ENCODE results near the gene TGFBR2. TPM values are rescaled to one million over a fixed set of nuclear protein-coding genes. Genes with fewer than 3 reads are reported as not detected.

Gene TGFBR2
- total and polyA plus RNA-seq, 2 of the 13 experiments (the other 11 are each of a cell fraction or from before 2014, with no cell fraction given), result 82.2 to 187 TPM

DNA sequence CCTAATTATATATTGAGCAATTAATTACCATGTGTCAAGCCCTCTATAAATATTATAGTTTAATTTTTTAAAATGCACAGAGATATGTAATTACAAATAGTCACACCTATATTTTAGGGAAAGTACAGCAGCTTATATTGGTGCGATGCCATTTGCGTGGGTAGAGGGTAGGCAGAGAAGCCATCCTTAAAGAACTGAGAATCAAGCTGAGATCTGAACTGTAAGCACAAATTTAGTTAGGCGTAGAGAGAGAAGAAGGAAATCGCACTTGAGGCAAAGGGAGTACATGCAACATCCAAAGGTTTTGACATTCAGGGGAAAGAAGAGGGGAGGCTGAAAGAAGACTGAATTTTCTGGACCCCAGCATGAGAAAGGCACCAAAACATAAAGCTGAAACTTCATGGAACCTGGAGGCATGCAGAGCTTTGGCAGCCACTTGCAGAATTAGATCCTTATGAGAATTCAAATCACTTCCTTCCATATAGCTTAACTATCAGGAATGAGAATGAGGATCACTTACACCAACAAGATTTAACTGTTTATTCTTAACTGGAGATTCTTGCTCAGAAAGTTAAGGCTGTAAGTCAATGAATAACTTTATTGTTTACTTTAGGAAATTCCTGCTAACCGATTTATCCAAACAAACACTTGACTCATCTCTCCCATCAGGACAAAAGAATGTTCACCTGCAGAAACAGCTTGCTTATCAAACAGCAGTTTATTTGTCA, 114.3 kb downstream of the TGFBR2 start (continued):
- TF ChIP-seq ZNF569 (CRISPR knock-in tag; IDR thresholded peaks at IDR 0.05; ENCODE audit: borderline replicate concordance) (no peak), TAF1 (CRISPR knock-in tag; IDR thresholded peaks at IDR 0.05) (no peak), GABPB1 (CRISPR knock-in tag; IDR thresholded peaks at IDR 0.05) (no peak), ZKSCAN5 (CRISPR knock-in tag; IDR thresholded peaks at IDR 0.05) (no peak), ZNF530 (CRISPR knock-in tag; IDR thresholded peaks at IDR 0.05; ENCODE audit: low read depth) (no peak), PAX8 (CRISPR knock-in tag; IDR thresholded peaks at IDR 0.05; ENCODE audit: borderline replicate concordance) (no peak), ZNF660 (CRISPR knock-in tag; IDR thresholded peaks at IDR 0.05; ENCODE audit: borderline replicate concordance, low read depth) (no peak), ZNF296 (CRISPR knock-in tag; conservative IDR thresholded peaks at IDR 0.05) (no peak), HDAC1 (CRISPR knock-in tag; IDR thresholded peaks at IDR 0.05) (no peak), MTF1 (CRISPR knock-in tag; IDR thresholded peaks at IDR 0.05) (no peak), ZFP37 (CRISPR knock-in tag; IDR thresholded peaks at IDR 0.05; ENCODE audit: borderline replicate concordance) (no peak), ZNF552 (CRISPR knock-in tag; IDR thresholded peaks at IDR 0.05; ENCODE audit: borderline replicate concordance) (no peak), ZNF790 (CRISPR knock-in tag; IDR thresholded peaks at IDR 0.05; ENCODE audit: borderline replicate concordance) (no peak), JUND (CRISPR knock-in tag; IDR thresholded peaks at IDR 0.05) (peak; percentile 68; the same call in 1 of the 2 replicates), NFYC (CRISPR knock-in tag; IDR thresholded peaks at IDR 0.05) (no peak)
- TF ChIP-seq, protein P1, sequence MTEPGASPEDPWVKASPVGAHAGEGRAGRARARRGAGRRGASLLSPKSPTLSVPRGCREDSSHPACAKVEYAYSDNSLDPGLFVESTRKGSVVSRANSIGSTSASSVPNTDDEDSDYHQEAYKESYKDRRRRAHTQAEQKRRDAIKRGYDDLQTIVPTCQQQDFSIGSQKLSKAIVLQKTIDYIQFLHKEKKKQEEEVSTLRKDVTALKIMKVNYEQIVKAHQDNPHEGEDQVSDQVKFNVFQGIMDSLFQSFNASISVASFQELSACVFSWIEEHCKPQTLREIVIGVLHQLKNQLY (CRISPR knock-in tag; IDR thresholded peaks at IDR 0.05), result no peak
- TF ChIP-seq, protein P2, sequence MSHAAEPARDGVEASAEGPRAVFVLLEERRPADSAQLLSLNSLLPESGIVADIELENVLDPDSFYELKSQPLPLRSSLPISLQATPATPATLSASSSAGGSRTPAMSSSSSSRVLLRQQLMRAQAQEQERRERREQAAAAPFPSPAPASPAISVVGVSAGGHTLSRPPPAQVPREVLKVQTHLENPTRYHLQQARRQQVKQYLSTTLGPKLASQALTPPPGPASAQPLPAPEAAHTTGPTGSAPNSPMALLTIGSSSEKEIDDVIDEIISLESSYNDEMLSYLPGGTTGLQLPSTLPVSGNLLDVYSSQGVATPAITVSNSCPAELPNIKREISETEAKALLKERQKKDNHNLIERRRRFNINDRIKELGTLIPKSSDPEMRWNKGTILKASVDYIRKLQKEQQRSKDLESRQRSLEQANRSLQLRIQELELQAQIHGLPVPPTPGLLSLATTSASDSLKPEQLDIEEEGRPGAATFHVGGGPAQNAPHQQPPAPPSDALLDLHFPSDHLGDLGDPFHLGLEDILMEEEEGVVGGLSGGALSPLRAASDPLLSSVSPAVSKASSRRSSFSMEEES (CRISPR knock-in tag; IDR thresholded peaks at IDR 0.05), result no peak
- TF ChIP-seq, protein P3, sequence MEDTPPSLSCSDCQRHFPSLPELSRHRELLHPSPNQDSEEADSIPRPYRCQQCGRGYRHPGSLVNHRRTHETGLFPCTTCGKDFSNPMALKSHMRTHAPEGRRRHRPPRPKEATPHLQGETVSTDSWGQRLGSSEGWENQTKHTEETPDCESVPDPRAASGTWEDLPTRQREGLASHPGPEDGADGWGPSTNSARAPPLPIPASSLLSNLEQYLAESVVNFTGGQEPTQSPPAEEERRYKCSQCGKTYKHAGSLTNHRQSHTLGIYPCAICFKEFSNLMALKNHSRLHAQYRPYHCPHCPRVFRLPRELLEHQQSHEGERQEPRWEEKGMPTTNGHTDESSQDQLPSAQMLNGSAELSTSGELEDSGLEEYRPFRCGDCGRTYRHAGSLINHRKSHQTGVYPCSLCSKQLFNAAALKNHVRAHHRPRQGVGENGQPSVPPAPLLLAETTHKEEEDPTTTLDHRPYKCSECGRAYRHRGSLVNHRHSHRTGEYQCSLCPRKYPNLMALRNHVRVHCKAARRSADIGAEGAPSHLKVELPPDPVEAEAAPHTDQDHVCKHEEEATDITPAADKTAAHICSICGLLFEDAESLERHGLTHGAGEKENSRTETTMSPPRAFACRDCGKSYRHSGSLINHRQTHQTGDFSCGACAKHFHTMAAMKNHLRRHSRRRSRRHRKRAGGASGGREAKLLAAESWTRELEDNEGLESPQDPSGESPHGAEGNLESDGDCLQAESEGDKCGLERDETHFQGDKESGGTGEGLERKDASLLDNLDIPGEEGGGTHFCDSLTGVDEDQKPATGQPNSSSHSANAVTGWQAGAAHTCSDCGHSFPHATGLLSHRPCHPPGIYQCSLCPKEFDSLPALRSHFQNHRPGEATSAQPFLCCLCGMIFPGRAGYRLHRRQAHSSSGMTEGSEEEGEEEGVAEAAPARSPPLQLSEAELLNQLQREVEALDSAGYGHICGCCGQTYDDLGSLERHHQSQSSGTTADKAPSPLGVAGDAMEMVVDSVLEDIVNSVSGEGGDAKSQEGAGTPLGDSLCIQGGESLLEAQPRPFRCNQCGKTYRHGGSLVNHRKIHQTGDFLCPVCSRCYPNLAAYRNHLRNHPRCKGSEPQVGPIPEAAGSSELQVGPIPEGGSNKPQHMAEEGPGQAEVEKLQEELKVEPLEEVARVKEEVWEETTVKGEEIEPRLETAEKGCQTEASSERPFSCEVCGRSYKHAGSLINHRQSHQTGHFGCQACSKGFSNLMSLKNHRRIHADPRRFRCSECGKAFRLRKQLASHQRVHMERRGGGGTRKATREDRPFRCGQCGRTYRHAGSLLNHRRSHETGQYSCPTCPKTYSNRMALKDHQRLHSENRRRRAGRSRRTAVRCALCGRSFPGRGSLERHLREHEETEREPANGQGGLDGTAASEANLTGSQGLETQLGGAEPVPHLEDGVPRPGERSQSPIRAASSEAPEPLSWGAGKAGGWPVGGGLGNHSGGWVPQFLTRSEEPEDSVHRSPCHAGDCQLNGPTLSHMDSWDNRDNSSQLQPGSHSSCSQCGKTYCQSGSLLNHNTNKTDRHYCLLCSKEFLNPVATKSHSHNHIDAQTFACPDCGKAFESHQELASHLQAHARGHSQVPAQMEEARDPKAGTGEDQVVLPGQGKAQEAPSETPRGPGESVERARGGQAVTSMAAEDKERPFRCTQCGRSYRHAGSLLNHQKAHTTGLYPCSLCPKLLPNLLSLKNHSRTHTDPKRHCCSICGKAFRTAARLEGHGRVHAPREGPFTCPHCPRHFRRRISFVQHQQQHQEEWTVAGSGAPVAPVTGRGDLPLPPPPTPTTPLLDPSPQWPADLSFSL (CRISPR knock-in tag; IDR thresholded peaks at IDR 0.05), result no peak
- TF ChIP-seq, protein P4, sequence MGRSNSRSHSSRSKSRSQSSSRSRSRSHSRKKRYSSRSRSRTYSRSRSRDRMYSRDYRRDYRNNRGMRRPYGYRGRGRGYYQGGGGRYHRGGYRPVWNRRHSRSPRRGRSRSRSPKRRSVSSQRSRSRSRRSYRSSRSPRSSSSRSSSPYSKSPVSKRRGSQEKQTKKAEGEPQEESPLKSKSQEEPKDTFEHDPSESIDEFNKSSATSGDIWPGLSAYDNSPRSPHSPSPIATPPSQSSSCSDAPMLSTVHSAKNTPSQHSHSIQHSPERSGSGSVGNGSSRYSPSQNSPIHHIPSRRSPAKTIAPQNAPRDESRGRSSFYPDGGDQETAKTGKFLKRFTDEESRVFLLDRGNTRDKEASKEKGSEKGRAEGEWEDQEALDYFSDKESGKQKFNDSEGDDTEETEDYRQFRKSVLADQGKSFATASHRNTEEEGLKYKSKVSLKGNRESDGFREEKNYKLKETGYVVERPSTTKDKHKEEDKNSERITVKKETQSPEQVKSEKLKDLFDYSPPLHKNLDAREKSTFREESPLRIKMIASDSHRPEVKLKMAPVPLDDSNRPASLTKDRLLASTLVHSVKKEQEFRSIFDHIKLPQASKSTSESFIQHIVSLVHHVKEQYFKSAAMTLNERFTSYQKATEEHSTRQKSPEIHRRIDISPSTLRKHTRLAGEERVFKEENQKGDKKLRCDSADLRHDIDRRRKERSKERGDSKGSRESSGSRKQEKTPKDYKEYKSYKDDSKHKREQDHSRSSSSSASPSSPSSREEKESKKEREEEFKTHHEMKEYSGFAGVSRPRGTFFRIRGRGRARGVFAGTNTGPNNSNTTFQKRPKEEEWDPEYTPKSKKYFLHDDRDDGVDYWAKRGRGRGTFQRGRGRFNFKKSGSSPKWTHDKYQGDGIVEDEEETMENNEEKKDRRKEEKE (IDR thresholded peaks at IDR 0.05), result no peak

Measured in HepG2 (cell line).